Measurements from ENCODE around the gene NTNG1. TPM values are rescaled to one million over a fixed set of nuclear protein-coding genes. Genes with fewer than 3 reads are reported as not detected.

The NTNG1 gene
- total RNA-seq, 2 donors from 2014 or later = 2.5 to 2.6 TPM

DNA sequence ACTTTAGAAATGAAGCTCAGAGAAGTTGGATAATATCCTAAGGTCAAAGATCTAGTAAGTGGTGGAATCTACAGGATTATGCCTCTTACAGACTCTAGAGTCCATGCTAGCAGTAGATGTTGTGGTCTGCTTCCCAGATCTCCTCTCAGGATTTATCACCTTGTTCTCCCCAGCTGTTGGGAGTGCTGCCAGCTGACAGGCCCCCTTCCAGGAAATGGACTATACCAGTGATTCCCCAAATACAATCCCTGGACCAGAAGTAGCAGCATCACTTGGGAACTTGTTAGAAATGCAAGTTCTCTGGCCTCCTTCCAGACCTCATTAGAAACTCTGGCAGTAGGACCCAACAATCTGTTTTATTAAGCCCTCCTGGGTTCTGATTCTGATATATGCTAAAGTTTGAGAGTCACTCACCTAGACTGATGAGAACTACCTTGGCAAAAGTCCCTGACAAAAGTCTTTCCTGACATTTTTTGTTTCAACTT lies 24.5 kb upstream of the NTNG1 start:
- no peak overlapping the region for H3K9ac ChIP-seq (ENCODE audit: extremely low read depth, low read length, poor library complexity, severe bottlenecking)
- no peak overlapping the region for H3K4me3 Mint-ChIP-seq

DNA sequence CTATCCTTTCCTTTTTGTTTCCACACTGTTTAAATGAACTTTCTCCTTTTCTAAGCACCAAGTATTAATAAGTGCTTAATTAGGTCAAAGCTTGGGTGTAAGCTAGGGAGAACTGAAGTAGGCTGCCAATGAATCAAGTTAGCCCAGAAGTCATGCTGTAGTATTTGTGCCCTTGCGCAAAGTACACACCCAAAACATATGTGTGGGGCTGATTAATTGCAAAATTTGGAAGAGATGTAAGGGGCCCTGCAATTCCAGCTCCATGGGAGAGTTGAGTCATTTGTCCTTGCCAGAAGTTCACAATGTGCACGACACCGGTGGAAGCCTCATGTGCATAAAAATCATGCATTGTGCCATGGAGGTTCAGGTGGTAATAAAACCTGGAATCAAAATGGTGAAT lies 18.6 kb upstream of the NTNG1 start:
- no peak for DNase-seq
- Histone ChIP-seq H3K27me3 (ENCODE audit: control insufficient read depth, insufficient read depth, low read length, poor library complexity, severe bottlenecking) (no peaks in the 10 kb centered on the region), H3K9ac (ENCODE audit: extremely low read depth, low read length, poor library complexity, severe bottlenecking) (no peak overlapping the region), H3K4me1 (ENCODE audit: control insufficient read depth, insufficient read depth, low read length) (no peaks in the 10 kb centered on the region), H3K9me3 (ENCODE audit: control insufficient read depth, low read length) (no peaks in the 10 kb centered on the region), H3K36me3 (ENCODE audit: control insufficient read depth, insufficient read depth, low read length) (no peaks in the 10 kb centered on the region), H3K4me3 (ENCODE audit: low read length) (no peak overlapping the region), H3K27ac (ENCODE audit: low read depth, low read length) (no peak overlapping the region)
- Mint-ChIP-seq H3K4me1 (no peaks in the 10 kb centered on the region), H3K4me3 (no peak overlapping the region), H3K9me3 (no peaks in the 10 kb centered on the region), H3K27ac (no peak overlapping the region), H3K27me3 (ENCODE audit: insufficient read depth) (no peaks in the 10 kb centered on the region), H3K36me3 (ENCODE audit: low read depth) (no peaks in the 10 kb centered on the region)
- 93 to 100% methylated on average over 1 to 3 of the region's 3 CpGs for WGBS, 2 experiments (ENCODE audit: insufficient coverage in 1 of 2, insufficient read length in 1 of 2)
- TF ChIP-seq, protein P1, sequence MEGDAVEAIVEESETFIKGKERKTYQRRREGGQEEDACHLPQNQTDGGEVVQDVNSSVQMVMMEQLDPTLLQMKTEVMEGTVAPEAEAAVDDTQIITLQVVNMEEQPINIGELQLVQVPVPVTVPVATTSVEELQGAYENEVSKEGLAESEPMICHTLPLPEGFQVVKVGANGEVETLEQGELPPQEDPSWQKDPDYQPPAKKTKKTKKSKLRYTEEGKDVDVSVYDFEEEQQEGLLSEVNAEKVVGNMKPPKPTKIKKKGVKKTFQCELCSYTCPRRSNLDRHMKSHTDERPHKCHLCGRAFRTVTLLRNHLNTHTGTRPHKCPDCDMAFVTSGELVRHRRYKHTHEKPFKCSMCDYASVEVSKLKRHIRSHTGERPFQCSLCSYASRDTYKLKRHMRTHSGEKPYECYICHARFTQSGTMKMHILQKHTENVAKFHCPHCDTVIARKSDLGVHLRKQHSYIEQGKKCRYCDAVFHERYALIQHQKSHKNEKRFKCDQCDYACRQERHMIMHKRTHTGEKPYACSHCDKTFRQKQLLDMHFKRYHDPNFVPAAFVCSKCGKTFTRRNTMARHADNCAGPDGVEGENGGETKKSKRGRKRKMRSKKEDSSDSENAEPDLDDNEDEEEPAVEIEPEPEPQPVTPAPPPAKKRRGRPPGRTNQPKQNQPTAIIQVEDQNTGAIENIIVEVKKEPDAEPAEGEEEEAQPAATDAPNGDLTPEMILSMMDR (conservative IDR thresholded peaks at IDR 0.05) = no peak

More for the DNA sequence above, 24.5 kb upstream of the NTNG1 start:
- Mint-ChIP-seq H3K9me3 (no peaks in the 10 kb centered on the region), H3K27ac (no peak overlapping the region), H3K36me3 (ENCODE audit: low read depth) (no peaks in the 10 kb centered on the region), H3K27me3 (ENCODE audit: insufficient read depth) (no peaks in the 10 kb centered on the region), H3K4me1 (no peaks in the 10 kb centered on the region)
- H3K4me1 ChIP-seq (ENCODE audit: control insufficient read depth, insufficient read depth, low read length) = no peaks in the 10 kb centered on the region
- no peak overlapping the region for H3K4me3 ChIP-seq (ENCODE audit: low read length)
- no peak overlapping the region for H3K27ac ChIP-seq (ENCODE audit: low read depth, low read length)
- H3K9me3 ChIP-seq (ENCODE audit: control insufficient read depth, low read length) = no peaks in the 10 kb centered on the region
- no peaks in the 10 kb centered on the region for H3K27me3 ChIP-seq (ENCODE audit: control insufficient read depth, insufficient read depth, low read length, poor library complexity, severe bottlenecking)
- DNase-seq = no peak
- H3K36me3 ChIP-seq (ENCODE audit: control insufficient read depth, insufficient read depth, low read length) = no peaks in the 10 kb centered on the region
- TF ChIP-seq, protein P1 (conservative IDR thresholded peaks at IDR 0.05) = no peak

DNA sequence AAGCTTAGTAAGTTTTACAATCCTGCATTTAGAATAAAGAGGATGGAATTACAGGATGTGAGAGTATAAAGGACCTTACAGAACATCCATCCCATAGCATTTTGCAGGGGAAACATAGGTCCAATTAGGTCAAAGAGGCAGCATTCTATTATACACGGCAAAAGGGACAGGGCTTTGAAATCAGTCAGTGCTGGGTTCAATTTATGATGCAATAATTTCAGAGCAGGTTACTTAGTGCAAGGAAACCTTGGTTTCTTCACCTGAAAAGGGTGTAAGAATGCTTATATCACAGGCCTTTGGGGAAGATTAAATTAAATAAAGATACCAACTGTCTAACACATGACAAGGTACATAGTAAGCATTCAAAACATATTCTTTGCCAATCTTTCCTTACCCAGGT lies 17.1 kb upstream of the NTNG1 start:
- Histone ChIP-seq H3K9ac (ENCODE audit: extremely low read depth, low read length, poor library complexity, severe bottlenecking) (no peak overlapping the region), H3K9me3 (ENCODE audit: control insufficient read depth, low read length) (no peaks in the 10 kb centered on the region), H3K27me3 (ENCODE audit: control insufficient read depth, insufficient read depth, low read length, poor library complexity, severe bottlenecking) (no peaks in the 10 kb centered on the region), H3K4me1 (ENCODE audit: control insufficient read depth, insufficient read depth, low read length) (no peaks in the 10 kb centered on the region), H3K4me3 (ENCODE audit: low read length) (no peak overlapping the region), H3K36me3 (ENCODE audit: control insufficient read depth, insufficient read depth, low read length) (no peaks in the 10 kb centered on the region), H3K27ac (ENCODE audit: low read depth, low read length) (no peak overlapping the region)
- Mint-ChIP-seq H3K27ac (no peak overlapping the region), H3K9me3 (no peaks in the 10 kb centered on the region), H3K36me3 (ENCODE audit: low read depth) (no peaks in the 10 kb centered on the region), H3K4me1 (no peaks in the 10 kb centered on the region), H3K4me3 (no peak overlapping the region), H3K27me3 (ENCODE audit: insufficient read depth) (no peaks in the 10 kb centered on the region)
- WGBS, 2 experiments (ENCODE audit: insufficient coverage in 1 of 2, insufficient read length in 1 of 2) = 75 to 88% methylated on average over 1 of the region's 1 CpG
- no peak for DNase-seq
- TF ChIP-seq, protein P1 (conservative IDR thresholded peaks at IDR 0.05) = no peak
